SK-N-SH (cell line): ENCODE results near the gene NCS1. TPM values are rescaled to one million over a fixed set of nuclear protein-coding genes. Genes with fewer than 3 reads are reported as not detected.

ENCODE experiments used
- CTCF ChIA-PET: fragments of 300-600, 350-600 bp; formaldehyde crosslinking; extraction: SDS; loops from one replicate; lab custom pipeline; 2021; lab: Yijun Ruan, JAX
- POLR2A ChIA-PET: fragments of 350-600 bp; sonication (Branson Sonifier 250); formaldehyde crosslinking; extraction: SDS; loops from one replicate; lab custom pipeline; 2020; ENCODE audit warnings: antibody characterized with exemption, inconsistent platforms; lab: Yijun Ruan, JAX
- DNase-seq: peaks from one replicate; pipeline ENCODE4 v3.0.0; 2012
- H2AFZ ChIP-seq: fragments of 200-600 bp; sonication (generic); 2 replicates; pipeline ENCODE4 v1.8.1; 2016; ENCODE audit warnings: antibody characterized with exemption, mild to moderate bottlenecking, low read depth
- H3F3A ChIP-seq: fragments of 200-600 bp; sonication (generic); replicated peaks from 2 replicates; pipeline ENCODE3; 2016; ENCODE audit warnings: antibody characterized with exemption, mild to moderate bottlenecking; ENCODE audit not compliant: insufficient read depth
- H3K27ac ChIP-seq, 2 experiments: fragments of 200-500 bp in 1 of 2; fragments of 200-600 bp in 1 of 2; sonication (Bioruptor generic) in 1 of 2; sonication (generic), shearing (Covaris generic) in 1 of 2; 2 replicates each; pipeline versions ENCODE4 v1.5.1 to v1.6.1; 2014 to 2016; ENCODE audit warnings: low read depth in 2 of 2, inconsistent platforms in 1 of 2, low read length in 1 of 2, mild to moderate bottlenecking in 1 of 2, mixed read lengths in 1 of 2
- H3K27me3 ChIP-seq: fragments of 200-600 bp; sonication (generic), shearing (Covaris generic); 2 replicates; pipeline ENCODE4 v1.6.1; 2016; ENCODE audit warnings: mixed run types; ENCODE audit not compliant: insufficient read depth
- H3K36me3 ChIP-seq, 2 experiments: fragments of 200-500 bp in 1 of 2; fragments of 200-600 bp in 1 of 2; sonication (Bioruptor generic) in 1 of 2; sonication (generic) in 1 of 2; replicated peaks in 1 of 2; 2 replicates each; pipeline versions ENCODE3 to v1.5.1; 2014 to 2016; ENCODE audit warnings: low read length in 1 of 2, mild to moderate bottlenecking in 1 of 2; ENCODE audit not compliant: insufficient read depth in 2 of 2, control insufficient read depth in 1 of 2
- H3K4me1 ChIP-seq, 2 experiments: fragments of 200-500 bp in 1 of 2; fragments of 200-600 bp in 1 of 2; sonication (Bioruptor generic) in 1 of 2; sonication (generic), shearing (Covaris generic) in 1 of 2; 2 replicates each; pipeline versions ENCODE4 v1.5.1 to v1.6.1; 2014 to 2016; ENCODE audit warnings: low read depth in 1 of 2, low read length in 1 of 2, mixed run types in 1 of 2; ENCODE audit not compliant: insufficient read depth in 2 of 2, control insufficient read depth in 1 of 2
- H3K4me2 ChIP-seq: fragments of 200-600 bp; sonication (generic), shearing (Covaris generic); 2 replicates; pipeline ENCODE4 v1.6.1; 2017; ENCODE audit warnings: mixed run types
- H3K4me3 ChIP-seq, 2 experiments: fragments of 200-500 bp in 1 of 2; fragments of 200-600 bp in 1 of 2; sonication (Bioruptor generic) in 1 of 2; sonication (generic), shearing (Covaris generic) in 1 of 2; 2 replicates each; pipeline versions ENCODE4 v1.5.1 to v1.8.1; 2014 to 2016; ENCODE audit warnings: low read depth in 2 of 2, inconsistent platforms in 1 of 2, low read length in 1 of 2, mild to moderate bottlenecking in 1 of 2, mixed read lengths in 1 of 2, moderate library complexity in 1 of 2
- H3K79me2 ChIP-seq: fragments of 200-600 bp; sonication (generic); 2 replicates; pipeline ENCODE4 v1.8.1; 2017; ENCODE audit warnings: mild to moderate bottlenecking; ENCODE audit not compliant: insufficient read depth
- H3K9ac ChIP-seq: fragments of 200-600 bp; sonication (generic); 2 replicates; pipeline ENCODE4 v1.6.1; 2017; ENCODE audit warnings: mixed run types
- H3K9me2 ChIP-seq: fragments of 200-600 bp; sonication (generic); 2 replicates; pipeline ENCODE4 v1.6.1; 2017; ENCODE audit warnings: mixed run types
- H3K9me3 ChIP-seq: fragments of 200-600 bp; sonication (generic); 2 replicates; pipeline ENCODE4 v1.6.1; 2017; ENCODE audit warnings: mixed run types, mild to moderate bottlenecking, moderate library complexity
- H4K20me1 ChIP-seq: fragments of 200-600 bp; sonication (generic); 2 replicates; pipeline ENCODE4 v1.6.1; 2017; ENCODE audit warnings: mild to moderate bottlenecking, mixed run types; ENCODE audit not compliant: insufficient read depth
- CHD2 ChIP-seq: fragments of 150-350 bp; IDR thresholded peaks from 2 replicates; pipeline ENCODE4 v1.6.1; 2018; ENCODE audit warnings: low read length; ENCODE audit not compliant: partially characterized antibody
- ELF1 ChIP-seq: IDR thresholded peaks from 2 replicates; pipeline ENCODE4 v1.4.0; 2012
- EP300 ChIP-seq, 2 experiments: IDR thresholded peaks; 2 replicates each; pipeline versions ENCODE4 v1.4.0 to v1.6.1; 2012; ENCODE audit warnings: borderline replicate concordance in 1 of 2, low read depth in 1 of 2, low read length in 1 of 2
- EZH2phosphoT487 ChIP-seq: fragments of 200-600 bp; sonication (generic); IDR thresholded peaks from 2 replicates; pipeline ENCODE4 v1.6.1; 2017; ENCODE audit warnings: low read depth, mixed run types, mild to moderate bottlenecking, antibody characterized with exemption, moderate library complexity, borderline replicate concordance
- FOXJ3 ChIP-seq: sonication (generic); formaldehyde crosslinking; IDR thresholded peaks from 2 replicates; pipeline ENCODE4 v1.5.1; 2020; ENCODE audit warnings: mild to moderate bottlenecking, missing genetic modification reagents
- JUND ChIP-seq: IDR thresholded peaks from 2 replicates; pipeline ENCODE4 v1.4.0; 2012
- NFIC ChIP-seq: IDR thresholded peaks from 2 replicates; pipeline ENCODE4 v1.4.0; 2012; ENCODE audit warnings: borderline replicate concordance
- POLR2AphosphoS5 ChIP-seq: IDR thresholded peaks from 2 replicates; pipeline ENCODE4 v1.6.1; 2012; ENCODE audit warnings: low read depth, low read length
- RAD21 ChIP-seq: IDR thresholded peaks from 2 replicates; pipeline ENCODE4 v1.6.1; 2012; ENCODE audit warnings: mild to moderate bottlenecking, low read length
- RXRA ChIP-seq: IDR thresholded peaks from 2 replicates; pipeline ENCODE4 v1.4.0; 2012; ENCODE audit warnings: low read depth, mild to moderate bottlenecking, borderline replicate concordance
- SIN3A ChIP-seq: IDR thresholded peaks from 2 replicates; pipeline ENCODE4 v1.6.1; 2012; ENCODE audit warnings: low read depth, mild to moderate bottlenecking, low read length, moderate library complexity, borderline replicate concordance
- USF1 ChIP-seq: IDR thresholded peaks from 2 replicates; pipeline ENCODE4 v1.4.0; 2012; ENCODE audit warnings: low read depth, borderline replicate concordance
- YY1 ChIP-seq: IDR thresholded peaks from 2 replicates; pipeline ENCODE4 v1.4.0; 2012; ENCODE audit warnings: low read depth, mild to moderate bottlenecking
- ZBTB33 ChIP-seq: IDR thresholded peaks from 2 replicates; pipeline ENCODE4 v1.4.0; 2012; ENCODE audit warnings: low read depth, borderline replicate concordance
- WGBS: methylation state at CpG from one replicate; pipeline ENCODE4 v1.1.6; 2017; ENCODE audit warnings: low lambda C conversion rate; 5-methylcytosine and 5-hydroxymethylcytosine counted together
- polyA plus RNA-seq, 3 experiments: library from polyadenylated mRNA; depleted of rRNA; stranded (reverse); fragments of >200 nt; gene quantifications; 2 replicates each; pipeline ENCODE4 v1.2.3, GENCODE V29; 2012

Gene NCS1
- polyA plus RNA-seq, 1 of the 3 experiments (the other 2 are of a cell fraction): 40.6 TPM

DNA sequence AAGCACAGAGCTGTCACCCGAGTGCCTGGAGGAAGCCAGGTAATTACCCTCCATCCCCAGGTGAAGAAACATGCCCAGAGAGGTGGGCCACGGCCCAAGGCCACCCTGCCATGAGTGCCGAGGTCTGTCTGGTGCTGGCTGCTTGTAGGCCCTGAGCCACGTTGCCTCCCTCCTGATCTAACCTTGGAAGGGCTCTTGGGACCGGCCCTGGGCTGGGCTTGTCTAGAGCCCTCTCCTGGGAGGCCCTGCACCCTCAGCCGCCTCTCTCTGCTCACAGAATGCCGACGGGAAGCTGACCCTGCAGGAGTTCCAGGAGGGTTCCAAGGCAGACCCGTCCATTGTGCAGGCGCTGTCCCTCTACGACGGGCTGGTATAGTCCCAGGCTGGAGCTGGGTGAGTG, 53.9 kb downstream of the NCS1 start:
- Histone ChIP-seq H3K27me3 (no peaks in the 10 kb centered on the region), H3K9ac (no peak overlapping the region), H2AFZ (no peak overlapping the region), H3K9me2 (no peaks in the 10 kb centered on the region), H4K20me1 (no peaks in the 10 kb centered on the region), H3K36me3 (peaks cover 20 to 51% of the 10 kb centered on the region in 2 experiments), H3K27ac (no peak overlapping the region), H3K4me2 (no peak overlapping the region), H3K4me3 (no peak overlapping the region), H3F3A (peaks cover 6% of the 10 kb centered on the region), H3K9me3 (no peaks in the 10 kb centered on the region; the same call in 1 of the 2 replicates), H3K79me2 (no peaks in the 10 kb centered on the region), H3K4me1 (no peaks in the 10 kb centered on the region)
- ChIA-PET POLR2A (no interaction called here), CTCF (interaction anchor here (1.3 to 4.3 kb wide), 3 partner anchors 10 to 119 kb away, joined by 3 to 28 read pairs (median 7); no protein-coding TSS in a partner anchor)
- no peak for DNase-seq
- no peak for TF ChIP-seq YY1
- no peak for TF ChIP-seq JUND
- WGBS: 100% methylated on average over 5 of the region's 12 CpGs

DNA sequence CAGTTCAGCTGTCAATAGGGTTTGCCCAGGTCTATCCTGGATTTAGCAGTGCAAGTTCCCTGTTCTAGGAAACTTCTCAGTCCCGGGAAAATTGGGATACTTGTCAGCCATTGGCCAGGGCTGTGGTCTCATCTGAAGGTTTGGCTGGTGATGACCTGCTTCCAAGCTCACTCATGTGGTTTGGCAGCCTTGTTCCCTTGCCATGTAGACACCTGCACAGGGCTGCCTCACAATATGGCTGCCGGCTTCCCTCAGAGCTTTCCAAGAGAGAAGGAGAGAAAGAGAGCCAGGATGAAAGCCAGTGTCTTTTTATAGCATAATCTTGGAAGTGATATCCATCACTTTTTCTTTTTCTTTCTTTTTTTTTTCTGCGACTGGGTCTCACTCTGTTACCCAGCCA, 55.6 kb downstream of the NCS1 start:
- no peak overlapping the region for H3K4me2 ChIP-seq
- H3K27ac ChIP-seq: no peak overlapping the region
- H3K9me3 ChIP-seq: no peaks in the 10 kb centered on the region; the same call in 1 of the 2 replicates
- no peaks in the 10 kb centered on the region for H3K9me2 ChIP-seq
- peaks cover 21 to 56% of the 10 kb centered on the region in 2 experiments for H3K36me3 ChIP-seq
- H3K9ac ChIP-seq: no peak overlapping the region
- DNase-seq: no peak
- no peak for TF ChIP-seq POLR2AphosphoS5
- H3K4me1 ChIP-seq: no peaks in the 10 kb centered on the region
- H4K20me1 ChIP-seq: no peaks in the 10 kb centered on the region
- CTCF ChIA-PET: interaction anchor here (0.7 to 4.3 kb wide), 4 partner anchors 9 to 120 kb away, joined by 3 to 28 read pairs (median 6); no protein-coding TSS in a partner anchor
- H3K79me2 ChIP-seq: no peaks in the 10 kb centered on the region; the same call in 1 of the 2 replicates
- POLR2A ChIA-PET: no interaction called here
- H3F3A ChIP-seq: peaks cover 6% of the 10 kb centered on the region
- no peaks in the 10 kb centered on the region for H3K27me3 ChIP-seq
- H2AFZ ChIP-seq: no peak overlapping the region
- H3K4me3 ChIP-seq: no peak overlapping the region
- WGBS: 99% methylated on average over 3 of the region's 3 CpGs

DNA sequence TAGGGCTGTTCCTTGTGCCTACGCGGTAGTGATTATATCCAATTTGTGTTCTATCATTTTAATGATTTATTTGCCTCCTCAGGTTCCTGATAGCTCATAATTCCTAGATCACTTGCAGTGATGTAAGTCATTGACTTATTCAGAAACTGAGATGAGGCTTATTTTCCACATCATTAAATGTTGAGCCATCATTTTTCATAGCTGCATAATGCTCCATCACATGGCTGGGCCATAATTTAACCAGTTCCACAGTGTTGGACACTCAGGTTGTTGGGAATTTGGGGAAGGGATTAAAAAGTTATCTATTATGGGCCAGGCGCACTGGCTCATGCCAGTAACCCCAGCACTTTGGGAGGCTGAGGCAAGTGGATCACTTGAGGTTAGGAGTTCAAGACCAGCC, 57.6 kb downstream of the NCS1 start:
- no peak overlapping the region for H3K4me3 ChIP-seq
- H3K9me3 ChIP-seq: no peaks in the 10 kb centered on the region; the same call in 1 of the 2 replicates
- no peak overlapping the region for H2AFZ ChIP-seq
- 93% methylated on average over 3 of the region's 3 CpGs for WGBS
- no peak for DNase-seq
- ChIA-PET POLR2A (no interaction called here), CTCF (interaction anchor here (1.0 to 1.6 kb wide), 3 partner anchors 13 to 113 kb away, joined by 3 to 8 read pairs (median 4); no protein-coding TSS in a partner anchor)
- H3K27ac ChIP-seq: no peak overlapping the region
- H3K4me1 ChIP-seq: no peaks in the 10 kb centered on the region
- no peak overlapping the region for H3K4me2 ChIP-seq
- TF ChIP-seq SIN3A (no peak), CHD2 (no peak), NFIC (no peak), RXRA (no peak), EP300 (IDR thresholded peaks at IDR 0.05; ENCODE audit: borderline replicate concordance in 1 of 2, low read depth in 1 of 2, low read length in 1 of 2) (no peak), RAD21 (no peak), JUND (no peak), USF1 (no peak), EZH2phosphoT487 (no peak), YY1 (no peak), ELF1 (no peak), ZBTB33 (no peak), FOXJ3 (CRISPR knock-in tag) (no peak)
- H3K9me2 ChIP-seq: no peaks in the 10 kb centered on the region
- no peaks in the 10 kb centered on the region; the same call in 1 of the 2 replicates for H3K79me2 ChIP-seq
- no peak overlapping the region for H3K9ac ChIP-seq
- no peaks in the 10 kb centered on the region for H4K20me1 ChIP-seq
- H3K36me3 ChIP-seq: peaks cover 39 to 53% of the 10 kb centered on the region in 2 experiments
- peaks cover 6% of the 10 kb centered on the region for H3F3A ChIP-seq
- H3K27me3 ChIP-seq: no peaks in the 10 kb centered on the region
